Breast epithelium (tissue), 4 donors: ENCODE data around the gene PUM2. TPM values are rescaled to one million over a fixed set of nuclear protein-coding genes. Genes with fewer than 3 reads are reported as not detected.

Experiments used
- DNase-seq, 2 donors: peaks; one replicate each; pipeline ENCODE4 v3.0.0-alpha.2; 2019; ENCODE audit warnings: low spot score in 2 of 2
- H3K27ac ChIP-seq, 2 donors: fragments of 200-600 bp; sonication (generic) in 1 of 2; one replicate each; pipeline ENCODE4 v1.5.1; 2016 to 2019; ENCODE audit warnings: mild to moderate bottlenecking in 1 of 2
- H3K27me3 ChIP-seq, 2 donors: fragments of 200-600 bp; sonication (generic) in 1 of 2; one replicate each; pipeline versions ENCODE4 v1.5.1 to v1.6.0; 2017 to 2019; ENCODE audit warnings: control low read depth in 1 of 2, mild to moderate bottlenecking in 1 of 2
- H3K36me3 ChIP-seq: fragments of 200-600 bp; one replicate; pipeline ENCODE4 v1.5.1; 2019
- H3K4me1 ChIP-seq, 2 donors: fragments of 200-600 bp; sonication (generic); one replicate each; pipeline ENCODE4 v1.5.1; 2016 to 2019; ENCODE audit warnings: control low read depth in 1 of 2
- H3K4me3 ChIP-seq, 3 donors: fragments of 200-600 bp; sonication (generic); 1 replicate in 2 of 3; 2 replicates in 1 of 3; pipeline ENCODE4 v1.5.1; 2016 to 2019; ENCODE audit warnings: mild to moderate bottlenecking in 3 of 3, moderate library complexity in 2 of 3
- H3K9me3 ChIP-seq, 2 donors: fragments of 200-600 bp; sonication (generic) in 1 of 2; one replicate each; pipeline ENCODE4 v1.5.1; 2016 to 2019; ENCODE audit warnings: control low read depth in 1 of 2
- CTCF ChIP-seq, 3 donors: fragments of 450-650 bp; IDR thresholded peaks; one replicate each; pipeline ENCODE4 v1.5.1; 2016 to 2017; ENCODE audit warnings: antibody characterized with exemption in 3 of 3, mild to moderate bottlenecking in 3 of 3, moderate library complexity in 3 of 3
- POLR2A ChIP-seq: fragments of 450-650 bp; IDR thresholded peaks from one replicate; pipeline ENCODE4 v1.6.1; 2016; ENCODE audit warnings: antibody characterized with exemption, mild to moderate bottlenecking, moderate library complexity
- POLR2AphosphoS5 ChIP-seq, 3 donors: sonication (generic); formaldehyde crosslinking; IDR thresholded peaks; one replicate each; pipeline ENCODE4 v1.6.1; 2017; ENCODE audit warnings: antibody characterized with exemption in 3 of 3
- intact Hi-C: fragments of 100-400 bp; cut with DNase I; formaldehyde crosslinking; loops from one replicate; pipeline ENCODE4 v1.15.1; 2023; ENCODE audit warnings: low total_unique reads
- total RNA-seq, 3 donors: library from RNA; depleted of rRNA; stranded (reverse); fragments of >200 nt; gene quantifications; one replicate each; pipeline ENCODE4 v1.1.0, GENCODE V29; 2016

The PUM2 gene
- total RNA-seq, 3 donors from 2014 or later: 69.3 to 94.0 (median 92.8) TPM

GRCh38 chr2:20203521-20204225, 147.0 kb downstream of the PUM2 start:
- H3K27ac ChIP-seq: peak overlapping the region in 1 of 2 donors; percentile 13
- TF ChIP-seq POLR2A: no peak
- TF ChIP-seq CTCF (IDR thresholded peaks at IDR 0.05): no peak
- no peak for TF ChIP-seq POLR2AphosphoS5 (IDR thresholded peaks at IDR 0.05)
- H3K36me3 ChIP-seq: peaks cover 5% of the 10 kb centered on the region

DNA sequence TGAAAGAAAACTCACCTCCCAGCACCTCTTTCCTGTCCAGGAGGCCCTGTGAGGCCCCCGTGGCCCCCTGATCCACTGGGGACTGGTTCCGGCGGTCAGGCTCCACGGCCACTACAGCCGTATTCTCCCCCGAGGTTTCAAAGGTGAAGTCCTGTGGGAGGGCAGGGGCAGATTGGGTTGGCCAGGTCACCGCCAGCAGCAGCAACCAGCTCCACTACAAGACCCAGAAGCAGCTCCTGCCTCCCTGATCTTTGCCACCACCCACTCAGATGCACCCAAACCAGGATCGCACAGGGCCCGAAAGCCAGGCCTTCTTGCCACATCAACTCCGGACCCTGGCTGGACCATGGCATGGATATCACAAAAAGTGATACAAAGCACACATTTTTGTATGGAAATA, 147.6 kb downstream of the PUM2 start:
- H3K27ac ChIP-seq: no peak overlapping the region
- H3K36me3 ChIP-seq: peaks cover 5% of the 10 kb centered on the region
- H3K4me1 ChIP-seq: peaks cover 0 to 18% of the 10 kb centered on the region in 2 donors
- H3K27me3 ChIP-seq: no peaks in the 10 kb centered on the region
- DNase-seq: no peak
- intact Hi-C loops: no loop called here
- no peak overlapping the region for H3K4me3 ChIP-seq
- no peaks in the 10 kb centered on the region for H3K9me3 ChIP-seq
- TF ChIP-seq POLR2A (no peak), POLR2AphosphoS5 (IDR thresholded peaks at IDR 0.05) (no peak), CTCF (IDR thresholded peaks at IDR 0.05) (no peak)

More at GRCh38 chr2:20203521-20204225, 147.0 kb downstream of the PUM2 start:
- intact Hi-C loops: no loop called here
- Histone ChIP-seq H3K9me3 (no peaks in the 10 kb centered on the region), H3K27me3 (no peaks in the 10 kb centered on the region), H3K4me1 (peaks cover 0 to 22% of the 10 kb centered on the region in 2 donors), H3K4me3 (no peak overlapping the region)
- DNase-seq: no peak

DNA sequence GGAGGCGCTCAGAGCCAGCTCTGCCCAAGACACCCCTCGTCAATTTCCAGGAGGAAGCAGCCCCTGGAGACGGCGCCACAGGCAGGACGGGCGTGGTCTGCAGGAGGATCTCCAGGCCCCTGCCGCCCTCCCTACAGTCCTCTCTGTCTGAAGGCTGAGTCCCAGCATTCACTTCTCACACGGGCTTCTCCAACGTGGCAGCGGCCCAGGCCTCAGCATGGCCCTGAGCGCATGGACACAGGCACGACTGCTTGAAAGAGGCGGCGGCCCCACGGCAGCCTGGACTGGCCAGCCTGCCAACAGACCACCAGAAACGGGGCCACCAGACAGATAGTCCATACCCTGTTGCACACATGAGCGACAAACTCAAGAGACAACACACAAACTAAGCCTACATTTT, 149.0 kb downstream of the PUM2 start:
- no peaks in the 10 kb centered on the region for H3K27me3 ChIP-seq
- TF ChIP-seq POLR2A: no peak
- no peaks in the 10 kb centered on the region for H3K9me3 ChIP-seq
- peaks cover 5% of the 10 kb centered on the region for H3K36me3 ChIP-seq
- DNase-seq: no peak
- H3K4me3 ChIP-seq: no peak overlapping the region
- intact Hi-C loops: no loop called here
- peaks cover 0 to 12% of the 10 kb centered on the region in 2 donors for H3K4me1 ChIP-seq
- no peak overlapping the region for H3K27ac ChIP-seq

- Histone ChIP-seq H3K36me3 (peaks cover 5% of the 10 kb centered on the region), H3K4me3 (no peak overlapping the region), H3K4me1 (peaks cover 0 to 12% of the 10 kb centered on the region in 2 donors), H3K27ac (no peak overlapping the region), H3K27me3 (no peaks in the 10 kb centered on the region), H3K9me3 (no peaks in the 10 kb centered on the region)
- TF ChIP-seq POLR2AphosphoS5 (IDR thresholded peaks at IDR 0.05) (no peak), CTCF (IDR thresholded peaks at IDR 0.05) (no peak), POLR2A (no peak)
- no peak for DNase-seq
- intact Hi-C loops: no loop called here
These were observed 149.7 kb downstream of the PUM2 start for GRCh38 chr2:20200697-20201555.

DNA sequence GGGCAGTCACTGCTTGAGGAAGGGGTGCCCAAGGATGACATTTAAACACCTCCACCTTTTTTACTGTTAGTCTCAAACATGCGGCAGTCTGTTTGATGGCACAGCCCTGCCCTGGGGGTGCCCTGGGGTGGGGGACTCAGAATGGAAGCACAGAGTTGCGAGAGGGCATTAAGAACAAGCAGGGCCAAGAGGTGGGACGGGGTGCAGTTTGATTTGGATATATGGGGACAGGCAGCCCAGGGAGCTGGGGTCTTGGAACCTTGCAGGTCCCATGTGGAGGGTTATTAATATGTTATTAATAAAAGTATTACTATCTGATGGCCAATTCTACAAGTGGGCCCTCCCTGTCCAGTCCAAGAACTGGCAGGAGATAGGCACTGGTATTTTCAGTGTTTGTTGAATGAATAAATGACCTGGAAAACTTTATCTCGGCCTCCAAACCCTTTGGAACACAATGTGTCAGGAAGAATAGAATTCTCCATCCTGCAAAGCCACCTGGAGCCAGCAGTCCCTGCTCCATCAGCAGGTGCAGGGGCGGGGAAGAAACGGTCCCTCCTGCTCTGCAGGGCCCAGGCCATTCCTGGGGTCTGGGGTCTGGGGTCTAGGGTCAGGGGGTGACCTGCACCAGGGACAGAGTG, 150.9 kb downstream of the PUM2 start:
- TF ChIP-seq POLR2AphosphoS5 (IDR thresholded peaks at IDR 0.05) (no peak), CTCF (IDR thresholded peaks at IDR 0.05) (no peak)
- DNase-seq: no peak
- H3K27me3 ChIP-seq: no peaks in the 10 kb centered on the region
- H3K27ac ChIP-seq: no peak overlapping the region
- H3K9me3 ChIP-seq: no peaks in the 10 kb centered on the region
- peaks cover 0 to 12% of the 10 kb centered on the region in 2 donors for H3K4me1 ChIP-seq
- intact Hi-C loops: no loop called here
- no peak overlapping the region for H3K4me3 ChIP-seq
- peaks cover 5% of the 10 kb centered on the region for H3K36me3 ChIP-seq
